Stimulated activated naive CD4-positive, alpha-beta T cell (primary cell): ENCODE measurements around the gene TENM3.
"Not testable (repeated sequence)": the region's sequence is repeated elsewhere in the genome, so short reads cannot be mapped to it uniquely, and the experiment has no call there.

Source experiments
- DNase-seq, 6 experiments: peaks; one replicate each; lab custom pipeline; 2025; lab: John Stamatoyannopoulos, UW

Gene TENM3

GRCh38 chr4:182227611-182228010 lies 15.6 kb upstream of the TENM3 start:
- no peak for DNase-seq

- no peak for DNase-seq
Measured at GRCh38 chr4:182228991-182229577, 14.1 kb upstream of the TENM3 start.

- DNase-seq = no peak
Measured at GRCh38 chr4:182230256-182230655, 12.9 kb upstream of the TENM3 start.

DNA sequence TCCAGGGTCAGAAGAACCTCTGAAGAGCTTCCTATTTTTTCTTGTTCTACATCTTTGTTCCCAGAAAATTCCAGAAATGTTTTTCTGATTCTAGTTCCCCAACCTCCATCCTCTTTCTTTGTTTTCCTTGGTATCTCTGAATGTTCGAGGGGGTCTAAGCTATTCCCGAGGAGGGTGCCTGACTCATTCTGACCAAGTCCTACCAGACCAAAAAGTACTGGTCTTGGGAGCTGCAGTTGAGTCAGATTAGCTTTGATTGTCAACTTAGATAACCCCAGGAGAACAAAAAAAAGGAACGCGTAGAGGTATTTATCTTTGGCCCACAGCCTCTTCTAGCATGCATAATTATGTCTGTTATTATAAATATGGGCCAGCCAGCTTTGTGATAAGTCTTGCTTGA lies 12.1 kb upstream of the TENM3 start:
- DNase-seq = no peak

DNA sequence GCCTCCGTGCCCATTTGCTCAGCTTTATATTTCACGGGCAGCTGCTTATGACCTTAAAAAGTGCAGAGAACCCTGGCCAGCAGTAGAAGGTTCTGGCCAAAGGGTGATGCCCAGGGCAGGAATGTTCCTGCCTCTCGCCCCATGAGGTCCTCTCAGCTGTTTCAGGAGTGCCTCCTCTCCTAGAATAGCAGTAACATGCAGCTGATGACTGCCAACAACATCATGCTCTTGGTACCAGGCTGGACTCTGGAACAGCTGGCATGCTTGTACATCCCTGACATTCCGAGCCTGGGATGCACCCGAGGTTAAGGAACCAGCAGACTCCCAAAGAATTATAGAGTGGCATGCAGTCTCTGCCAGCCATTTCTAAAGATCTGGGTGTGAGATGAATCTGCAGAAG lies 11.7 kb upstream of the TENM3 start:
- no peak for DNase-seq

DNA sequence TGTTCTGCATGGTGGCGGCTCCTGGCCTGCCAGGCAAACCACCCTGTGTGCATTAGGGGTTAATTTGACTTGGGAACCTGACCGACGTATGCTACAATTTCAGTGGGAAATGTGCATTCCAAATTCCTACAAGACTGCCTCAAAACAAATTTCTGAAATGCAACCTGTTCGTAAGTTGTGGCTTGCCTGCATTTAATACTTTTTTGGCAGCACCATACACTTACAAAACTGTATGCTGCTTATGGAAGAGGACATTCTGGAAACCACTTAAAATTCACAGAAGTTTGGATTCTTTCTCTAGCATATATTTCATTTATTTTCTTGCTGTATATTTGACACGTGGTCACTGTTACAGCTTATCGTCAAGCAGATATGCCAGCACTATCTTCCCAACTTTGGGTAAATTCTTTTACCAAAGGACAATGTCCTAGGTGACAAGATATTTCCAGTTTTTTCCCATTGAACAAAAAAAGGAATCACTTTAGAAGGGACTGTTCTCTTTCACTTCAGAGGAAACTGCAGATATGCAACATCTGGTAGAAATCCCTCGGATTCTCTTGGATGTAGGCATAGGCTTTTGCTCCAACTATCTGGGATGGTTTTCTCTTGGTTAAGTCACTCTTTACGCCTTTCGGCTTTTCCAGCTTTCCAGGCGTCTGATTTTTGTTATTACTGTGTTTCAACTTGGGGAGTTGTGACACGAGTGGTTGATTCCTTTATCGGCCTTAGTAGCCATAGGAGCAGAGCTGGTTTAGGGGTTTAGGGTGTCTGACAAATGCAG lies 9.7 kb upstream of the TENM3 start:
- no peak for DNase-seq

DNA sequence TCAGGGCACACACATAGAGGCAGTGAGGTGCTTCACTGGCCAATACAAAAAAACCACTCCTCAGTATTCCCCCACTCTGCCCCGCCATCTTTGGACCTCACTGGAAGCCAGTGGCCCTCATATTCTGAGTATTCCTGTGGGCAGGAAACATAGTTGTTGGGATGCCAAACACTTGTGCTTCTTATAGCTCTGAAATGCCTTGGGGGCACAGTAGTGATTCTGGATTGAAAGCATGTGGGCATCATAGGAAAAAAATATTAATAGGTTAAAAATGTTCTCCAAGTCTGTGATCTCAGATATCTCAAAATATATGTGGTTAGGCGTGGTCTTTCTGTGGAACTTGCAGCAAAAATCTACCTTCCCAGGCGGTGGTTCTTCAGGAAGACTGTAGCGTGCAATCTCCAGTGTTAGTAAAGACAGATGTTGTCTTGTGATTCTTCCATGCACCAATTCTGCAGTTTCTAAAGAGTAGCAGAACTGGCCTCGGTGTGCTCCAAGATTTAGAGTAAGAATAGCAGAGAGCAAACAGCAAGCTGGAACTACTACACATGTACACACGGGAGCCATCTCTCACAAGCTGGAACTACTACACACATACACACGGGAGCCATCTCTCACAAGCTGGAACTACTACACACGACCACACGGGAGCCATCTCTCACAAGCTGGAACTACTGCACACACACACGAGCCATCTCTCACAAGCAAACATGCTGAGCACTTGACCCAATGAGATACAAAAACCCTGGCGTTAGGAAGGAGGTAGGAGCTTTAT lies 8.0 kb upstream of the TENM3 start:
- no peak for DNase-seq

GRCh38 chr4:182236186-182236585 lies 7.0 kb upstream of the TENM3 start:
- DNase-seq = no peak

GRCh38 chr4:182237010-182237409 lies 6.2 kb upstream of the TENM3 start:
- DNase-seq = not testable (repeated sequence)

- no peak for DNase-seq
Measured at GRCh38 chr4:182238355-182238931, 4.8 kb upstream of the TENM3 start.

- no peak for DNase-seq
Measured at GRCh38 chr4:182240161-182241130, 2.8 kb upstream of the TENM3 start.

DNA sequence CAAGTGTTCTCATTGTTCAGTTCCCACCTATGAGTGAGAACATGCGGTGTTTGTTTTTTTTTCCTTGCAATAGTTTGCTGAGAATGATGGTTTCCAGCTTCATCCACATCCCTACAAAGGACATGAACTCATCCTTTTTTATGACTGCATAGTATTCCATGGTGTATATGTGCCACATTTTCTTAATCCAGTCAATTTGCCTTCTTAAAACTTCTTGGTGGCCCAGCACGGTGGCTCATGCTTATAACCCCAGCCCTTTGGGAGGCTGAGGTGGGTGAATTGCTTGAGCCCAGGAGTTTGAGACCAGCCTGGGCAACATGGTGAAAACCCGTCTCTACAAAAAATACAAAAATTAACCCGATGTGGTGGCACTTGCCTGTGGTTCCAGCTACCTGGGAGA lies 942 bp upstream of the TENM3 start:
- DNase-seq = not testable (repeated sequence)

DNA sequence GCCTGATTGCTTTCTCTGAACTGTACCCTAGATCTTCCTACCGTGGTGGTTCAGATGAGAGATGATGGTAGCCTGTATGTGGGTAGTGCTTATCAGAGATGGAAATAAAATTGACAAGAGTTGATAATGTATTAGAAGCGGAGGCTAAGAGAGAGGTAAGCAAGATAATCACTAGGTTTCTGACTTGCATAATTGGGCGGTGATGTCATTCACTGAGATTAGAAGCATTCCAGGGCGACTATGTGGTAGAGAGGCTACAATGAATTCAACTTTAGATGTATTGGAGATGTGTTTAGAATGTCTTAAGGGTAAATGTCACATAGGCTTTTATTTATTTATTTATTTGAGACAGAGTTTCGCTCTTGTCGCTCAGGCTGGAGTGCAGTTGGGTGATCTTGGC lies 415 bp upstream of the TENM3 start:
- no peak for DNase-seq

GRCh38 chr4:182245041-182245440 lies 1.8 kb downstream of the TENM3 start:
- DNase-seq = no peak

DNA sequence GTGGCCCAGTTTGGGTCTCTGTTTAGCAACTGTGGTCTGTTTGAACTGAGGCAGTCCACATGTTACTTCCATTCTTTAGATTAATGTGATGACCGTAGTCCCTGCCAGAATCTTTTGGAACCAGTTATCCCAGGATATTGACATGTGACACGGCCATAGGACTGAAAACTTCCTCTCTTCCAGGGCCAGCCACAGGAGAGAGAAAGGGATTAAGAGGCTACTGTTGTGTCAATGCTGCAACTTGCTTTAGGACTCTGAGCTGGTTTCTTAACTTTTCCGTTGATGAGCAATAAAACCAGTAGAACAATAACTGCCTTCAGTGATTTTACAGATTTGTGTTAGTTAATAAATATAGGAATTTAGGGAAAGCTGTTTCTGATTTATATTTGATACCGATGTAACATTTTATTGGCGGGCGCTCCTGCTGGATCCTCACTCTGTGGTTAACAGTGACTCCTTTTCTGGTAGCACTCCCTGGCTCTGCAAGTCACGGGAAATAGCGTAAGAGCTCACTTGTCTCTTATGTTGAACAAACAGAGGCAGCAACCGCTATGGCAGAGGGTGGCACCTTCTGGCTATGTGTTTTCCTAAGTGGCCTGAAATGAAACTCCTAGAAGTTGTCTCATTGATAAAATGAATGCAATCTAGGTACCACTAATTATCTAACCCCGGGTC lies 2.5 kb downstream of the TENM3 start:
- DNase-seq = no peak

- DNase-seq = no peak
Measured at GRCh38 chr4:182246401-182247205, 3.4 kb downstream of the TENM3 start.

DNA sequence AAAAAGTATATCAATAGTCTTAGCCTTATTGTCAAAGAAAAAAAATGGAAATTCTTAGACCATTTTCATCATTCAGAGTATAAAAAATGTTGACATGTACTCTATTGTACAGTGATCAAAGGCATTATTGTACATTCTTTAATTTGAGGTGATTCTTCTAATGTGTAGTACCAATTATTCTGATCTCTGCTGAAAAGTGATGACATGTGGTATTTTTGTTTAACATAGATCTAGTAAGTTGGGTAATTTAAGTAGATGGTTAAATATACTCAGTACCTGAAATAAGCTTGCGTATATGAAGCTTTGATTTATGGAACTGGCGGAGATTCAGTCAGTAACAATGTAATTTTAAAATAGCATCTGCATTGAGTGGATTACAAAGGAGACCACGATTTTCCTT lies 5.1 kb downstream of the TENM3 start:
- no peak for DNase-seq

GRCh38 chr4:182250446-182250845 lies 7.2 kb downstream of the TENM3 start:
- DNase-seq = no peak

DNA sequence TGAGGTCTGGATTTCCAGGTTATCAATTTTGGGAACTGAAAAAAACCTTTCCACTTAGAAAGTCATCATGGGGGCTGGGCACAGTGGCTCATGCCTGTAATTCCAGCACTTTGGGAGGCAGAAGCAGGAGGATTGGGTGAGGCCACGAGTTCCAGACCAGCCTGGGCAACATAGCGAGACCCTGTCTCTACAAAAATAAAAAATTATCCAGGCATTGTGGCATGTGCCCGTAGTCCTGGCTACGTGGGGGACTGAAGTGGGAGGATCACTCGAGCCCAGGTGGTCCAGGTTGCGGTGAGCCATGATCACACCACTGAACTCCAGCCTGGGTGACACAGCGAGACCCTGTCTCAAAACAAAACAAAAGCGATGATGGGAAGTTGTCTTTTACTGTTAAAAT lies 7.9 kb downstream of the TENM3 start:
- no peak for DNase-seq

DNA sequence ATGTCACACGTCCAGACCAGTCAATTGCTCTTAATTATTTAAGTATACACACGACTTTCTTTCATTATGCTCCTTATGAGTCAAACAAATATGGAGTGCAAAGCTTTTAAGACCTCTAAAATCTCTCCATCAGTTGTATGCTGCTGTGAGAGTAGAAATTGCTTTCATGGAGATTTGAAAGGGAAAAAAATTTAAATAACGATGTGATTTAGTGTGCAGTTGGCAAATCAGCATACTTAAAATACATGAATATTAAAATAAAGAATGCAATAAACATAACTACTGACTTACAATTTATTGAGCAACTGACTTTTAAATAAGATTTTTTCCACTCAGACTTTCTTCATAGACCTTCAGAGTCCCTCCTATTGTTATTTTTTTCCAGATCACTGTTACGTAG lies 9.0 kb downstream of the TENM3 start:
- DNase-seq = no peak
